Thoracic aorta (tissue), 2 donors: ENCODE results near the gene OR2L8. TPM values are rescaled to one million over a fixed set of nuclear protein-coding genes. Genes with fewer than 3 reads are reported as not detected.

ENCODE experiments used
- ATAC-seq: fragments of 150-250 bp; one replicate; pipeline ENCODE4 v1.8.0; 2017; ENCODE audit warnings: low read depth; ENCODE audit not compliant: insufficient number of reproducible peaks, low FRiP score
- DNase-seq: peaks from one replicate; pipeline ENCODE4 v3.0.0-alpha.2; 2020; ENCODE audit warnings: low spot score
- H3K27ac ChIP-seq, 2 donors: fragments of 200-600 bp; sonication (generic); 1 replicate in 1 of 2; 2 replicates in 1 of 2; pipeline ENCODE4 v1.5.1; 2016; ENCODE audit warnings: mild to moderate bottlenecking in 2 of 2, moderate library complexity in 2 of 2
- H3K27me3 ChIP-seq: fragments of 200-600 bp; sonication (generic); replicated peaks from 2 replicates; pipeline ENCODE4 v1.6.0; 2016; ENCODE audit warnings: mild to moderate bottlenecking; ENCODE audit not compliant: insufficient read depth
- H3K36me3 ChIP-seq: fragments of 200-600 bp; sonication (generic); one replicate; pipeline ENCODE4 v1.5.1; 2016
- H3K4me1 ChIP-seq, 2 donors: fragments of 200-600 bp; sonication (generic); 1 replicate in 1 of 2; 2 replicates in 1 of 2; pipeline versions ENCODE4 v1.5.1 to v1.6.0; 2016; ENCODE audit warnings: low read depth in 2 of 2, mild to moderate bottlenecking in 1 of 2; ENCODE audit not compliant: control insufficient read depth in 1 of 2
- H3K4me3 ChIP-seq: fragments of 200-600 bp; sonication (generic); 2 replicates; pipeline ENCODE4 v1.5.1; 2016; ENCODE audit warnings: mild to moderate bottlenecking
- H3K9me3 ChIP-seq: fragments of 200-600 bp; sonication (generic); 2 replicates; pipeline ENCODE4 v1.5.1; 2016
- total RNA-seq, 2 donors: library from RNA; depleted of rRNA; stranded (reverse); fragments of >200 nt; gene quantifications; one replicate each; pipeline versions ENCODE4 v1.1.0 to v1.2.3, GENCODE V29; 2016
- TF ChIP-seq, protein P1 (sequence below): fragments of 200-600 bp; sonication (generic); IDR thresholded peaks from one replicate; pipeline ENCODE4 v1.5.1; 2019; ENCODE audit warnings: antibody characterized with exemption

Gene OR2L8
- total RNA-seq, 2 donors from 2014 or later: not detected

DNA sequence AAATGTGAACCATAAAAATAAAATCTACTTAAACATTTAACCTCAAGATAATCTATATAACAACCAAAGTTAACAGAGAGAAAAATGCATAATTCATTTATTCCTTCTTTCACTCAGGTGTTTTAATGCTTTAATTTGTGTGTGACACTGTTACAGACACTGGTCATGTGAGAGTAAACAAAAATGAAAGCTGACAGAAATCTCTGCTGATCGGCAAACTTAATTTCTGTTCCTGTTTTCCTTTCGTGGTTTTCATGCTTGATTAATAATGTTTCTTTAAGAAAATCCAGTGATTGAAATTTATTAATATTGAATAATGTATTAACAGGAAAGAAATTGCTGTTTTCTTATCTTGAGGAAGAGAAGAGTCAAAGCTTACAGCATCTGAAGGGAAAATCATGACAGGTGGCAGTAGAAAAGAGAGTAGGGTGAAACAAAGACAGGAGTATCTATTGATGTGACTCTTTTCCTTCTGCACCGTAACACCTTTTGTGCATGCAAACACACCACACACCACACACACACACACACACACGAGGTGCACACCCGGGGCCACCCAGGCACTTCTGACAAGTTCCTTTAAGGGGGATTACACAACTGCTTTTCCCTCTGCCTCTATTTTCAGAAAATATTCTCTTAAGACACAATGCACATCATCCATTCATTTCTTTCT lies 18.0 kb downstream of the OR2L8 start:
- no peaks in the 10 kb centered on the region for H3K9me3 ChIP-seq
- no peak overlapping the region for H3K4me3 ChIP-seq
- TF ChIP-seq, protein P1, sequence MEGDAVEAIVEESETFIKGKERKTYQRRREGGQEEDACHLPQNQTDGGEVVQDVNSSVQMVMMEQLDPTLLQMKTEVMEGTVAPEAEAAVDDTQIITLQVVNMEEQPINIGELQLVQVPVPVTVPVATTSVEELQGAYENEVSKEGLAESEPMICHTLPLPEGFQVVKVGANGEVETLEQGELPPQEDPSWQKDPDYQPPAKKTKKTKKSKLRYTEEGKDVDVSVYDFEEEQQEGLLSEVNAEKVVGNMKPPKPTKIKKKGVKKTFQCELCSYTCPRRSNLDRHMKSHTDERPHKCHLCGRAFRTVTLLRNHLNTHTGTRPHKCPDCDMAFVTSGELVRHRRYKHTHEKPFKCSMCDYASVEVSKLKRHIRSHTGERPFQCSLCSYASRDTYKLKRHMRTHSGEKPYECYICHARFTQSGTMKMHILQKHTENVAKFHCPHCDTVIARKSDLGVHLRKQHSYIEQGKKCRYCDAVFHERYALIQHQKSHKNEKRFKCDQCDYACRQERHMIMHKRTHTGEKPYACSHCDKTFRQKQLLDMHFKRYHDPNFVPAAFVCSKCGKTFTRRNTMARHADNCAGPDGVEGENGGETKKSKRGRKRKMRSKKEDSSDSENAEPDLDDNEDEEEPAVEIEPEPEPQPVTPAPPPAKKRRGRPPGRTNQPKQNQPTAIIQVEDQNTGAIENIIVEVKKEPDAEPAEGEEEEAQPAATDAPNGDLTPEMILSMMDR: no peak
- no peak for ATAC-seq
- H3K36me3 ChIP-seq: no peaks in the 10 kb centered on the region
- no peaks in the 10 kb centered on the region for H3K27me3 ChIP-seq
- DNase-seq: no peak
- H3K27ac ChIP-seq: no peak overlapping the region
- no peaks in the 10 kb centered on the region for H3K4me1 ChIP-seq

DNA sequence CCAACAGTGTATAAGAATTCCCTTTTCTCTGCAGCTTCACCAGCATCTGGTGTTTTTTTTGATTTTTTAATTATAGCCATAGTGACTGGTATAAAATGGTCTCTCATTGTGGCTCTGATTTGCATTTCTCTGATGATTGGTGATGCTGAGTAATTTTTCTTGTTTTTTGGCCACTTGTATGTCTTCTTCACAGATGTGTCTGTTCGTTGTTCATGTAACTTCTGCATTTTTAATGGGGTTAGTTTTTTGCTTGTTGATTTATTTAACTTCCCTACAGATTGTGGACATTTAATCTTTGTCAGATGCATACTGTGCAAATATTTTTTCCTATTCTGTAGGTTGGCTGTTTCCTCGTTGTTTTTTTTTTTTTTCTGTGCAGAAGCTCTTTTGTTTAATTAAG lies 44.3 kb downstream of the OR2L8 start:
- DNase-seq: no peak
- Histone ChIP-seq H3K4me3 (no peak overlapping the region), H3K4me1 (no peaks in the 10 kb centered on the region), H3K36me3 (no peaks in the 10 kb centered on the region), H3K9me3 (no peaks in the 10 kb centered on the region), H3K27me3 (no peaks in the 10 kb centered on the region), H3K27ac (no peak overlapping the region)
- ATAC-seq: no peak
- TF ChIP-seq, protein P1: no peak

DNA sequence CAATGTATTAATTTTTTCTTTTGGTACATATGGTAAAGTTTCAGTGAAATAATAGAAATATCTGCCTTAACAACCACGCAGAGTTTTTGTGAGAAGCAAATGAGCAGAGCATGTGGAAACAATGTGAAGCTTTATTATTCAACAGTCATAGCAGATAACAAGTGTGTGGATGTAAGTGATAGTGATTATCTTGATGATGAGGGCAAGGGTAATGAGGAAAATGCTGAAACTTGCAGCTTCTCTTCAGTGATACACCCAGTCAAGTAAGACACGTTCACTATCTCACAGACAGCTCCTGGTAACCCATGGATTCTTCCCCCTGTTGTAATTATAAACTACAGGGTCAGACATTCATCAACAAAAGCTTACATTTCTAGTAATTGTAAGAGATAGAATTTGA lies 50.2 kb downstream of the OR2L8 start:
- H3K27me3 ChIP-seq: no peaks in the 10 kb centered on the region
- H3K4me3 ChIP-seq: no peak overlapping the region
- H3K9me3 ChIP-seq: no peaks in the 10 kb centered on the region
- H3K27ac ChIP-seq: no peak overlapping the region
- H3K36me3 ChIP-seq: no peaks in the 10 kb centered on the region
- DNase-seq (no peak), ATAC-seq (no peak)
- TF ChIP-seq, protein P1: no peak
- H3K4me1 ChIP-seq: no peaks in the 10 kb centered on the region

Other genes with a start within 250 kb of the OR2L8 start
- gene OR6F1, start 232.2 kb upstream of the OR2L8 start, total RNA-seq: not detected
- not detected for gene OR14K1, start 210.2 kb upstream of the OR2L8 start, total RNA-seq
- gene OR14A2, start 200.7 kb upstream of the OR2L8 start, total RNA-seq: not detected
- not detected for gene OR1C1, start 188.3 kb upstream of the OR2L8 start, total RNA-seq
- gene OR14A16, start 124.7 kb upstream of the OR2L8 start, total RNA-seq: not detected
- gene OR11L1, start 107.0 kb upstream of the OR2L8 start, total RNA-seq: not detected
- gene TRIM58, start 91.7 kb upstream of the OR2L8 start, total RNA-seq: under 1 TPM; 0.14 to 0.99 TPM
- gene OR2W3, start 53.3 kb upstream of the OR2L8 start, total RNA-seq: not detected
- not detected for gene OR2T8, start 28.6 kb upstream of the OR2L8 start, total RNA-seq
- gene OR2AJ1, start 24.0 kb upstream of the OR2L8 start, total RNA-seq: not detected
- gene OR2AK2, start 16.4 kb downstream of the OR2L8 start, total RNA-seq: not detected
- gene OR2L5, start 64.8 kb downstream of the OR2L8 start, total RNA-seq: not detected
- gene OR2L2, start 81.2 kb downstream of the OR2L8 start, total RNA-seq: not detected
- gene OR2L3, start 98.0 kb downstream of the OR2L8 start, total RNA-seq: not detected
- not detected for gene OR2L13, start 146.3 kb downstream of the OR2L8 start, total RNA-seq
- gene OR2M5, start 196.3 kb downstream of the OR2L8 start, total RNA-seq: not detected
- gene OR2M2, start 226.0 kb downstream of the OR2L8 start, total RNA-seq: not detected
- gene OR2M3, start 248.4 kb downstream of the OR2L8 start, total RNA-seq: not detected